Peyer's patch (tissue), 4 donors: Measurements from ENCODE around the gene SLC6A11.

Experiments used
- CTCF ChIP-seq, 6 experiments: fragments of 450-650 bp in 4 of 6; fragments of 200-600 bp in 2 of 6; sonication (generic) in 1 of 6; IDR thresholded peaks; one replicate each; pipeline ENCODE4 v1.5.1; 2017 to 2019; ENCODE audit warnings: antibody characterized with exemption in 6 of 6, mild to moderate bottlenecking in 3 of 6, moderate library complexity in 1 of 6
- POLR2A ChIP-seq, 2 donors: fragments of 450-650 bp; IDR thresholded peaks; one replicate each; pipeline ENCODE4 v1.5.1; 2017; ENCODE audit warnings: antibody characterized with exemption in 2 of 2, mild to moderate bottlenecking in 2 of 2, moderate library complexity in 2 of 2

GRCh38 chr3:10779293-10779805 lies 36.7 kb upstream of the SLC6A11 start:
- TF ChIP-seq CTCF (IDR thresholded peaks at IDR 0.05) (no peak), POLR2A (IDR thresholded peaks at IDR 0.05) (no peak)
